GM23338 (cell line): ENCODE measurements around the gene ESRRA. TPM values are rescaled to one million over a fixed set of nuclear protein-coding genes. Genes with fewer than 3 reads are reported as not detected.

ENCODE experiments used
- ATAC-seq: fragments of 200-7000 bp; cut with Tn5 transposase; 3 replicates; pipeline ENCODE4 v1.9.1; 2020
- DNase-seq: peaks from one replicate; pipeline ENCODE4 v3.0.0-alpha.2; 2015; ENCODE audit warnings: low spot score
- H2AFZ ChIP-seq: fragments of 200-600 bp; sonication (generic); 2 replicates; pipeline ENCODE4 v1.8.0; 2016; ENCODE audit warnings: antibody characterized with exemption, mild to moderate bottlenecking, moderate library complexity
- H3F3A ChIP-seq: fragments of 200-600 bp; sonication (generic); replicated peaks from 2 replicates; pipeline ENCODE4 v1.8.0; 2017; ENCODE audit warnings: antibody characterized with exemption, mixed run types, low read depth
- H3K27ac ChIP-seq: fragments of 200-600 bp; sonication (generic); 2 replicates; pipeline ENCODE4 v1.6.1; 2016; ENCODE audit warnings: low read depth
- H3K27me3 ChIP-seq: fragments of 200-600 bp; sonication (generic); 2 replicates; pipeline ENCODE4 v1.8.0; 2016; ENCODE audit warnings: mild to moderate bottlenecking, mixed run types, moderate library complexity; ENCODE audit not compliant: insufficient read depth
- H3K36me3 ChIP-seq: fragments of 200-600 bp; sonication (generic); 2 replicates; pipeline ENCODE4 v1.8.0; 2016; ENCODE audit warnings: mild to moderate bottlenecking; ENCODE audit not compliant: insufficient read depth
- H3K4me1 ChIP-seq: fragments of 200-600 bp; sonication (generic); 2 replicates; pipeline ENCODE4 v1.8.0; 2016; ENCODE audit warnings: mild to moderate bottlenecking, moderate library complexity; ENCODE audit not compliant: insufficient read depth
- H3K4me2 ChIP-seq: fragments of 200-600 bp; sonication (generic); 2 replicates; pipeline ENCODE4 v1.7.1; 2017; ENCODE audit warnings: mixed run types
- H3K4me3 ChIP-seq: fragments of 200-600 bp; sonication (generic); 2 replicates; pipeline ENCODE4 v1.6.1; 2016; ENCODE audit warnings: mixed run types
- H3K79me2 ChIP-seq: fragments of 200-600 bp; sonication (generic); replicated peaks from 2 replicates; pipeline ENCODE4 v1.8.0; 2017; ENCODE audit warnings: mild to moderate bottlenecking; ENCODE audit not compliant: insufficient read depth
- H3K9me2 ChIP-seq: fragments of 200-600 bp; sonication (generic); 2 replicates; pipeline ENCODE4 v1.8.0; 2017; ENCODE audit not compliant: insufficient read depth
- H4K20me1 ChIP-seq: fragments of 200-600 bp; sonication (generic); replicated peaks from 2 replicates; pipeline ENCODE4 v1.8.0; 2017; ENCODE audit warnings: mild to moderate bottlenecking; ENCODE audit not compliant: insufficient read depth
- H3K27ac Mint-ChIP-seq: 2 replicates; pipeline ENCODE4 v1.8.0; 2020; ENCODE audit warnings: inconsistent platforms, mild to moderate bottlenecking, moderate library complexity, mixed read lengths
- H3K27me3 Mint-ChIP-seq: 3 replicates; pipeline ENCODE4 v1.8.0; 2022; ENCODE audit warnings: low read depth, mild to moderate bottlenecking, moderate library complexity, mixed read lengths, inconsistent platforms; ENCODE audit not compliant: insufficient read depth, poor library complexity
- H3K36me3 Mint-ChIP-seq: 3 replicates; pipeline ENCODE4 v1.8.0; 2021; ENCODE audit warnings: low read depth, mild to moderate bottlenecking, inconsistent platforms, moderate library complexity, mixed read lengths
- H3K4me1 Mint-ChIP-seq: 3 replicates; pipeline ENCODE4 v1.8.0; 2020; ENCODE audit warnings: mild to moderate bottlenecking, inconsistent platforms, mixed read lengths
- H3K4me3 Mint-ChIP-seq: 3 replicates; pipeline ENCODE4 v1.8.0; 2021; ENCODE audit warnings: moderate library complexity, mild to moderate bottlenecking, inconsistent platforms, mixed read lengths
- H3K9me3 Mint-ChIP-seq: 3 replicates; pipeline ENCODE4 v1.8.0; 2020; ENCODE audit warnings: moderate library complexity, mild to moderate bottlenecking, inconsistent platforms, mixed read lengths
- EZH2 ChIP-seq: fragments of 200-600 bp; sonication (generic); IDR thresholded peaks from one replicate; pipeline ENCODE4 v1.8.0; 2017; ENCODE audit warnings: antibody characterized with exemption, mild to moderate bottlenecking, low read depth; ENCODE audit not compliant: unreplicated experiment
- EZH2phosphoT487 ChIP-seq: fragments of 200-600 bp; sonication (generic); IDR thresholded peaks from one replicate; pipeline ENCODE4 v1.8.1; 2018; ENCODE audit warnings: antibody characterized with exemption; ENCODE audit not compliant: unreplicated experiment
- JUNB ChIP-seq: IDR thresholded peaks from one replicate; pipeline ENCODE4 v1.6.1; 2016; ENCODE audit warnings: antibody characterized with exemption; ENCODE audit not compliant: unreplicated experiment
- NANOG ChIP-seq: IDR thresholded peaks from 2 replicates; pipeline ENCODE4 v1.6.1; 2016; ENCODE audit warnings: antibody characterized with exemption, borderline replicate concordance
- POLR2AphosphoS5 ChIP-seq: IDR thresholded peaks from 2 replicates; pipeline ENCODE4 v1.6.1; 2016; ENCODE audit warnings: antibody characterized with exemption, low read depth
- STAT1 ChIP-seq: IDR thresholded peaks from one replicate; pipeline ENCODE4 v1.6.1; 2016; ENCODE audit warnings: antibody characterized with exemption; ENCODE audit not compliant: unreplicated experiment
- ZNF114 ChIP-seq: fragments of 250-450 bp; sonication (Bioruptor Pico); IDR thresholded peaks from 2 replicates; pipeline ENCODE4 v1.5.0; 2020; ENCODE audit warnings: mild to moderate bottlenecking, moderate library complexity
- ZNF331 ChIP-seq: fragments of 250-450 bp; sonication (Bioruptor Pico); IDR thresholded peaks from 2 replicates; pipeline ENCODE4 v1.5.0; 2020; ENCODE audit warnings: low read depth, mild to moderate bottlenecking, moderate library complexity
- polyA plus RNA-seq: library from polyadenylated mRNA; unstranded; fragments of >200 nt; fragmentation: Nextera tagmentation; extraction: Ambion mirVana; gene quantifications from 2 replicates; pipeline ENCODE4 v1.2.1, GENCODE V29; 2016
- total RNA-seq: library from RNA; depleted of rRNA; stranded (reverse); fragments of >200 nt; shearing (Covaris generic); gene quantifications from 2 replicates; pipeline ENCODE4 v1.2.3, GENCODE V29; 2014
- TF ChIP-seq, protein P1 (sequence below): fragments of 250-450 bp; sonication (Bioruptor Pico); IDR thresholded peaks from 2 replicates; pipeline ENCODE4 v1.5.0; 2020; ENCODE audit warnings: mild to moderate bottlenecking, moderate library complexity
- TF ChIP-seq, protein P2 (sequence below): IDR thresholded peaks from one replicate; pipeline ENCODE4 v1.6.1; 2018; ENCODE audit warnings: antibody characterized with exemption; ENCODE audit not compliant: unreplicated experiment
- TF ChIP-seq, protein P3 (sequence below): IDR thresholded peaks from 2 replicates; pipeline ENCODE4 v1.6.1; 2016; ENCODE audit warnings: antibody characterized with exemption

Gene ESRRA
- total and polyA plus RNA-seq, 2 experiments from 2014 or later = 13.7 to 55.1 TPM

DNA sequence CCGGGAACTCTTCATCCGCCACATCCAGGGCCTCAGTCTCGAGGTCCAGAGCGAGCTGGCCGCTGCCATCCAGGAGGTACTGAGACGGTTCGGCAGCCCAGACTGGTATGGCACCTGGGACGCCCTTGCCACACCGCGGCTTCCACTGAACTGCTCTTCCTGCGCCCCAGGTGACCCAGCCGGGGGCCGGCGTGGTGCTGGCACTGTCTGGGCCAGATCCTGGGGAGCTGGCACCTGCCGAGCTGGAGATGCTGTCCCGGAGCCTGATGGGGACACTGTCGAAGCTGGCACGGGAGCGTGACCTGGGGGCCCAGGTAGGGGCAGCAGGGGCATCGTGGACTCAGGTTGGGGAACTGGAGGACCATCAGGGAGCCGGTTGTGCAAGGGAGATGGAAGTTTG, 36.1 kb downstream of the ESRRA start:
- Histone ChIP-seq H2AFZ (peak overlapping the region; percentile 97), H3K36me3 (no peaks in the 10 kb centered on the region), H3F3A (0 out of 2 replicates have a peak, but pooled peaks cover 5% of the 10 kb centered on the region), H3K27me3 (no peaks in the 10 kb centered on the region), H3K4me1 (peaks cover 11% of the 10 kb centered on the region; the same call in 1 of the 2 replicates), H4K20me1 (no peaks in the 10 kb centered on the region), H3K79me2 (no peaks in the 10 kb centered on the region), H3K9me2 (no peaks in the 10 kb centered on the region), H3K4me3 (peak overlapping the region; percentile 74), H3K4me2 (peak overlapping the region; percentile 93), H3K27ac (no peak overlapping the region)
- ATAC-seq (no peak), DNase-seq (no peak)
- Mint-ChIP-seq H3K27me3 (peaks cover 32% of the 10 kb centered on the region), H3K27ac (no peak overlapping the region), H3K4me3 (peak overlapping the region; percentile 73), H3K9me3 (no peaks in the 10 kb centered on the region), H3K36me3 (no peaks in the 10 kb centered on the region; the same call in 2 of the 3 replicates), H3K4me1 (peaks cover 12% of the 10 kb centered on the region)
- TF ChIP-seq POLR2AphosphoS5 = no peak
- TF ChIP-seq, protein P1, sequence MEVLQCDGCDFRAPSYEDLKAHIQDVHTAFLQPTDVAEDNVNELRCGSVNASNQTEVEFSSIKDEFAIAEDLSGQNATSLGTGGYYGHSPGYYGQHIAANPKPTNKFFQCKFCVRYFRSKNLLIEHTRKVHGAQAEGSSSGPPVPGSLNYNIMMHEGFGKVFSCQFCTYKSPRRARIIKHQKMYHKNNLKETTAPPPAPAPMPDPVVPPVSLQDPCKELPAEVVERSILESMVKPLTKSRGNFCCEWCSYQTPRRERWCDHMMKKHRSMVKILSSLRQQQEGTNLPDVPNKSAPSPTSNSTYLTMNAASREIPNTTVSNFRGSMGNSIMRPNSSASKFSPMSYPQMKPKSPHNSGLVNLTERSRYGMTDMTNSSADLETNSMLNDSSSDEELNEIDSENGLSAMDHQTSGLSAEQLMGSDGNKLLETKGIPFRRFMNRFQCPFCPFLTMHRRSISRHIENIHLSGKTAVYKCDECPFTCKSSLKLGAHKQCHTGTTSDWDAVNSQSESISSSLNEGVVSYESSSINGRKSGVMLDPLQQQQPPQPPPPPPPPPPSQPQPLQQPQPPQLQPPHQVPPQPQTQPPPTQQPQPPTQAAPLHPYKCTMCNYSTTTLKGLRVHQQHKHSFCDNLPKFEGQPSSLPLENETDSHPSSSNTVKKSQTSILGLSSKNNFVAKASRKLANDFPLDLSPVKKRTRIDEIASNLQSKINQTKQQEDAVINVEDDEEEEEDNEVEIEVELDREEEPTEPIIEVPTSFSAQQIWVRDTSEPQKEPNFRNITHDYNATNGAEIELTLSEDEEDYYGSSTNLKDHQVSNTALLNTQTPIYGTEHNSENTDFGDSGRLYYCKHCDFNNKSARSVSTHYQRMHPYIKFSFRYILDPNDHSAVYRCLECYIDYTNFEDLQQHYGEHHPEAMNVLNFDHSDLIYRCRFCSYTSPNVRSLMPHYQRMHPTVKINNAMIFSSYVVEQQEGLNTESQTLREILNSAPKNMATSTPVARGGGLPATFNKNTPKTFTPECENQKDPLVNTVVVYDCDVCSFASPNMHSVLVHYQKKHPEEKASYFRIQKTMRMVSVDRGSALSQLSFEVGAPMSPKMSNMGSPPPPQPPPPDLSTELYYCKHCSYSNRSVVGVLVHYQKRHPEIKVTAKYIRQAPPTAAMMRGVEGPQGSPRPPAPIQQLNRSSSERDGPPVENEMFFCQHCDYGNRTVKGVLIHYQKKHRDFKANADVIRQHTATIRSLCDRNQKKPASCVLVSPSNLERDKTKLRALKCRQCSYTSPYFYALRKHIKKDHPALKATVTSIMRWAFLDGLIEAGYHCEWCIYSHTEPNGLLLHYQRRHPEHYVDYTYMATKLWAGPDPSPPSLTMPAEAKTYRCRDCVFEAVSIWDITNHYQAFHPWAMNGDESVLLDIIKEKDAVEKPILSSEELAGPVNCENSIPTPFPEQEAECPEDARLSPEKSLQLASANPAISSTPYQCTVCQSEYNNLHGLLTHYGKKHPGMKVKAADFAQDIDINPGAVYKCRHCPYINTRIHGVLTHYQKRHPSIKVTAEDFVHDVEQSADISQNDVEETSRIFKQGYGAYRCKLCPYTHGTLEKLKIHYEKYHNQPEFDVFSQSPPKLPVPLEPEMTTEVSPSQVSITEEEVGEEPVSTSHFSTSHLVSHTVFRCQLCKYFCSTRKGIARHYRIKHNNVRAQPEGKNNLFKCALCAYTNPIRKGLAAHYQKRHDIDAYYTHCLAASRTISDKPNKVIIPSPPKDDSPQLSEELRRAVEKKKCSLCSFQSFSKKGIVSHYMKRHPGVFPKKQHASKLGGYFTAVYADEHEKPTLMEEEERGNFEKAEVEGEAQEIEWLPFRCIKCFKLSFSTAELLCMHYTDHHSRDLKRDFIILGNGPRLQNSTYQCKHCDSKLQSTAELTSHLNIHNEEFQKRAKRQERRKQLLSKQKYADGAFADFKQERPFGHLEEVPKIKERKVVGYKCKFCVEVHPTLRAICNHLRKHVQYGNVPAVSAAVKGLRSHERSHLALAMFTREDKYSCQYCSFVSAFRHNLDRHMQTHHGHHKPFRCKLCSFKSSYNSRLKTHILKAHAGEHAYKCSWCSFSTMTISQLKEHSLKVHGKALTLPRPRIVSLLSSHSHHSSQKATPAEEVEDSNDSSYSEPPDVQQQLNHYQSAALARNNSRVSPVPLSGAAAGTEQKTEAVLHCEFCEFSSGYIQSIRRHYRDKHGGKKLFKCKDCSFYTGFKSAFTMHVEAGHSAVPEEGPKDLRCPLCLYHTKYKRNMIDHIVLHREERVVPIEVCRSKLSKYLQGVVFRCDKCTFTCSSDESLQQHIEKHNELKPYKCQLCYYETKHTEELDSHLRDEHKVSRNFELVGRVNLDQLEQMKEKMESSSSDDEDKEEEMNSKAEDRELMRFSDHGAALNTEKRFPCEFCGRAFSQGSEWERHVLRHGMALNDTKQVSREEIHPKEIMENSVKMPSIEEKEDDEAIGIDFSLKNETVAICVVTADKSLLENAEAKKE (CRISPR knock-in tag) = no peak
- TF ChIP-seq, protein P2, sequence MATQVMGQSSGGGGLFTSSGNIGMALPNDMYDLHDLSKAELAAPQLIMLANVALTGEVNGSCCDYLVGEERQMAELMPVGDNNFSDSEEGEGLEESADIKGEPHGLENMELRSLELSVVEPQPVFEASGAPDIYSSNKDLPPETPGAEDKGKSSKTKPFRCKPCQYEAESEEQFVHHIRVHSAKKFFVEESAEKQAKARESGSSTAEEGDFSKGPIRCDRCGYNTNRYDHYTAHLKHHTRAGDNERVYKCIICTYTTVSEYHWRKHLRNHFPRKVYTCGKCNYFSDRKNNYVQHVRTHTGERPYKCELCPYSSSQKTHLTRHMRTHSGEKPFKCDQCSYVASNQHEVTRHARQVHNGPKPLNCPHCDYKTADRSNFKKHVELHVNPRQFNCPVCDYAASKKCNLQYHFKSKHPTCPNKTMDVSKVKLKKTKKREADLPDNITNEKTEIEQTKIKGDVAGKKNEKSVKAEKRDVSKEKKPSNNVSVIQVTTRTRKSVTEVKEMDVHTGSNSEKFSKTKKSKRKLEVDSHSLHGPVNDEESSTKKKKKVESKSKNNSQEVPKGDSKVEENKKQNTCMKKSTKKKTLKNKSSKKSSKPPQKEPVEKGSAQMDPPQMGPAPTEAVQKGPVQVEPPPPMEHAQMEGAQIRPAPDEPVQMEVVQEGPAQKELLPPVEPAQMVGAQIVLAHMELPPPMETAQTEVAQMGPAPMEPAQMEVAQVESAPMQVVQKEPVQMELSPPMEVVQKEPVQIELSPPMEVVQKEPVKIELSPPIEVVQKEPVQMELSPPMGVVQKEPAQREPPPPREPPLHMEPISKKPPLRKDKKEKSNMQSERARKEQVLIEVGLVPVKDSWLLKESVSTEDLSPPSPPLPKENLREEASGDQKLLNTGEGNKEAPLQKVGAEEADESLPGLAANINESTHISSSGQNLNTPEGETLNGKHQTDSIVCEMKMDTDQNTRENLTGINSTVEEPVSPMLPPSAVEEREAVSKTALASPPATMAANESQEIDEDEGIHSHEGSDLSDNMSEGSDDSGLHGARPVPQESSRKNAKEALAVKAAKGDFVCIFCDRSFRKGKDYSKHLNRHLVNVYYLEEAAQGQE = no peak
- TF ChIP-seq, protein P3, sequence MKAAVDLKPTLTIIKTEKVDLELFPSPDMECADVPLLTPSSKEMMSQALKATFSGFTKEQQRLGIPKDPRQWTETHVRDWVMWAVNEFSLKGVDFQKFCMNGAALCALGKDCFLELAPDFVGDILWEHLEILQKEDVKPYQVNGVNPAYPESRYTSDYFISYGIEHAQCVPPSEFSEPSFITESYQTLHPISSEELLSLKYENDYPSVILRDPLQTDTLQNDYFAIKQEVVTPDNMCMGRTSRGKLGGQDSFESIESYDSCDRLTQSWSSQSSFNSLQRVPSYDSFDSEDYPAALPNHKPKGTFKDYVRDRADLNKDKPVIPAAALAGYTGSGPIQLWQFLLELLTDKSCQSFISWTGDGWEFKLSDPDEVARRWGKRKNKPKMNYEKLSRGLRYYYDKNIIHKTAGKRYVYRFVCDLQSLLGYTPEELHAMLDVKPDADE = no peak
- TF ChIP-seq ZNF114 (CRISPR knock-in tag) = no peak
- TF ChIP-seq EZH2 = no peak
- TF ChIP-seq JUNB = no peak
- no peak for TF ChIP-seq EZH2phosphoT487
- TF ChIP-seq NANOG = no peak
- no peak for TF ChIP-seq ZNF331 (CRISPR knock-in tag)
- no peak for TF ChIP-seq STAT1
